Measurements from ENCODE around the gene TRNAU1AP.

DNA sequence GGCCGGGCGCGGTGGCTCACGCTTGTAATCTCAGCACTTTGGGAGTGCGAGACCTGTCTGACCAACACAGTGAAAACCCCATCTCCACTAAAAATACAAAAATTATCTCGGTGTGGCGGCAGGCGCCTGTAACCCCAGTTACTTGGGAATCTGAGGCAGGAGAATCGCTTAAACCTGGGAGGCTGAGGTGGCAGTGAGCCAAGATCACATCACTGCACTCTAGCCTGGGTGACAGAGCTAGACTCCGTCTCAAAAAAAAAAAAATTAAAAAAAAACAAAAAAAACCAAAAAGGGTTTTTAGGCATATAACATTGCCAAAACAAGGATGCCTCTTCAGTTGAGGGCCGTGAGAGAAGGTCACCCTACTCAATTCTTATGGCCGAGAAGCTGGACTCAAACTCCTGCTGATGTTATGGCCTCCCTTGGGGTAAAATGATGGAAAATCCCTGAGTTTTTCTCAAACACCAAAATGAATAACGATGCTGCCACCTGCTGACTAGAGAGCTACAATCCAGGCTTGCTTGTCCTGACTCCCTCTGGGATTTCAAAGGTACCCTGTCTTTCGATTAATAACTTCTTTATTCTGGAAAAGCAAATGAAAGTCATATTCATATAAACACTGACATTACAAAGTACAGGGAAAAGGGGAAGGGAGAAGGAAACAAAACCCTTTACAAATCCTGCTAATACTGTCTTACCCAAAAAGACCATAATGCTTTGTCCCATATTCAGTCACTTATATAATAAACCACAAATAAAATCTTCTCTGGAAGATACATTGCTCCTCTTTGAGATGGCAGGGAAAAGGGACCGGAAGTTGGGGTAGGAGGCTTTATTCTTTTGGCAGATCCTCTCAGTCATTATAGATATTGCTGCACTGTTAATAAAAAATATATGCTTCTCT lies 49.9 kb downstream of the TRNAU1AP start:
- TF ChIP-seq, protein P1, sequence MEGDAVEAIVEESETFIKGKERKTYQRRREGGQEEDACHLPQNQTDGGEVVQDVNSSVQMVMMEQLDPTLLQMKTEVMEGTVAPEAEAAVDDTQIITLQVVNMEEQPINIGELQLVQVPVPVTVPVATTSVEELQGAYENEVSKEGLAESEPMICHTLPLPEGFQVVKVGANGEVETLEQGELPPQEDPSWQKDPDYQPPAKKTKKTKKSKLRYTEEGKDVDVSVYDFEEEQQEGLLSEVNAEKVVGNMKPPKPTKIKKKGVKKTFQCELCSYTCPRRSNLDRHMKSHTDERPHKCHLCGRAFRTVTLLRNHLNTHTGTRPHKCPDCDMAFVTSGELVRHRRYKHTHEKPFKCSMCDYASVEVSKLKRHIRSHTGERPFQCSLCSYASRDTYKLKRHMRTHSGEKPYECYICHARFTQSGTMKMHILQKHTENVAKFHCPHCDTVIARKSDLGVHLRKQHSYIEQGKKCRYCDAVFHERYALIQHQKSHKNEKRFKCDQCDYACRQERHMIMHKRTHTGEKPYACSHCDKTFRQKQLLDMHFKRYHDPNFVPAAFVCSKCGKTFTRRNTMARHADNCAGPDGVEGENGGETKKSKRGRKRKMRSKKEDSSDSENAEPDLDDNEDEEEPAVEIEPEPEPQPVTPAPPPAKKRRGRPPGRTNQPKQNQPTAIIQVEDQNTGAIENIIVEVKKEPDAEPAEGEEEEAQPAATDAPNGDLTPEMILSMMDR (IDR thresholded peaks at IDR 0.05 in 8 of 11, conservative IDR thresholded peaks at IDR 0.05 in 3 of 11), result peak; percentile 36 to 73 (median 63)
- no peak for TF ChIP-seq POLR2AphosphoS5 (IDR thresholded peaks at IDR 0.05)
